ENCODE results near the gene ZNF358.

GRCh38 chr19:7478173-7478842 is 37.6 kb upstream of the ZNF358 start:
- TF ChIP-seq POLR2A (IDR thresholded peaks at IDR 0.05) (peak in 1 of 3 donors; percentile 7), CTCF (IDR thresholded peaks at IDR 0.05) (no peak)

All from body of pancreas (tissue), 4 donors.